ENCODE results near the gene RIMKLA. TPM values are rescaled to one million over a fixed set of nuclear protein-coding genes. Genes with fewer than 3 reads are reported as not detected.

Gene RIMKLA
- total and polyA plus RNA-seq, 2 donors (not counting 3 experiments of a cell fraction or from before 2014, with no cell fraction given), result 0.01 TPM; not detected in 1

DNA sequence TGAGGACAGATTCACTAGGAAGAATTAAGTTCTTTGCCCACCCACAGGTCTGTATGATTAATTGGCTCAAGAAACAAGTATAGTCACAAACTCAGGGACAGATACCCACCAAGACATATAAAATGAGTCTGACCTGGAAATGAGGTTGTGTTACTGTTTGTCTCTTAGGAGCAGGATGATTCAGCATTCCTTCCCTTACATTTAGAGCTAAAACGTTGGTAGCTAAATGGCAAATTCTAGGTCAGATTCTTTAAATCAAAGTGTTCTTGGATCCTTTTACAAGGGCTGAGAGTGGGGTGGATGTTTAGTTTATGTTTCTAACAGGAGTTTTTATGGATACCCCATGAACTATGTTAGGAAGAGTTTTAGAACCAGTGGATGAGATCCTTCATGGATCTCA lies 4.7 kb downstream of the RIMKLA start:
- TF ChIP-seq FOS (IDR thresholded peaks at IDR 0.05; ENCODE audit: borderline replicate concordance, insufficient read depth, low read length), result no peak
- TF ChIP-seq GATA2 (IDR thresholded peaks at IDR 0.05; ENCODE audit: insufficient read depth, insufficient read length, low read depth, low read length), result no peak
- no peak for TF ChIP-seq EZH2 (IDR thresholded peaks at IDR 0.05; ENCODE audit: borderline replicate concordance, low read depth, low read length, severe bottlenecking)
- TF ChIP-seq POLR2A (IDR thresholded peaks at IDR 0.05; ENCODE audit: low read depth, low read length), result no peak
- TF ChIP-seq MAX (IDR thresholded peaks at IDR 0.05; ENCODE audit: insufficient read depth, insufficient read length), result no peak
- TF ChIP-seq POLR2AphosphoS5 (IDR thresholded peaks at IDR 0.05; ENCODE audit: insufficient read depth, low read depth, low read length), result no peak
- no peak for TF ChIP-seq MYC (IDR thresholded peaks at IDR 0.05; ENCODE audit: low read depth, low read length)
- TF ChIP-seq JUN (IDR thresholded peaks at IDR 0.05; ENCODE audit: borderline replicate concordance, insufficient read depth, insufficient read length, low read depth), result no peak
- TF ChIP-seq, protein P1, sequence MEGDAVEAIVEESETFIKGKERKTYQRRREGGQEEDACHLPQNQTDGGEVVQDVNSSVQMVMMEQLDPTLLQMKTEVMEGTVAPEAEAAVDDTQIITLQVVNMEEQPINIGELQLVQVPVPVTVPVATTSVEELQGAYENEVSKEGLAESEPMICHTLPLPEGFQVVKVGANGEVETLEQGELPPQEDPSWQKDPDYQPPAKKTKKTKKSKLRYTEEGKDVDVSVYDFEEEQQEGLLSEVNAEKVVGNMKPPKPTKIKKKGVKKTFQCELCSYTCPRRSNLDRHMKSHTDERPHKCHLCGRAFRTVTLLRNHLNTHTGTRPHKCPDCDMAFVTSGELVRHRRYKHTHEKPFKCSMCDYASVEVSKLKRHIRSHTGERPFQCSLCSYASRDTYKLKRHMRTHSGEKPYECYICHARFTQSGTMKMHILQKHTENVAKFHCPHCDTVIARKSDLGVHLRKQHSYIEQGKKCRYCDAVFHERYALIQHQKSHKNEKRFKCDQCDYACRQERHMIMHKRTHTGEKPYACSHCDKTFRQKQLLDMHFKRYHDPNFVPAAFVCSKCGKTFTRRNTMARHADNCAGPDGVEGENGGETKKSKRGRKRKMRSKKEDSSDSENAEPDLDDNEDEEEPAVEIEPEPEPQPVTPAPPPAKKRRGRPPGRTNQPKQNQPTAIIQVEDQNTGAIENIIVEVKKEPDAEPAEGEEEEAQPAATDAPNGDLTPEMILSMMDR (IDR thresholded peaks at IDR 0.05; ENCODE audit: extremely low read depth in 1 of 2, insufficient read depth in 1 of 2, low read depth in 1 of 2, low read length in 2 of 2), result no peak
- CTCF ChIA-PET, result interaction anchor here (1.2 kb wide), 1 partner anchor 19 kb away, joined by 4 read pairs; no protein-coding TSS in a partner anchor
- Histone ChIP-seq H3K27ac (ENCODE audit: insufficient read depth, low read depth, low read length) (no peak overlapping the region), H3K79me2 (ENCODE audit: control insufficient read depth, insufficient read depth, low read length) (no peaks in the 10 kb centered on the region), H3K9me1 (replicated peaks; ENCODE audit: control insufficient read depth, extremely low read depth, insufficient read depth, low read length) (no peaks in the 10 kb centered on the region), H3K36me3 (ENCODE audit: control insufficient read depth in 2 of 2, extremely low read depth in 1 of 2, insufficient read depth in 2 of 2, low read length in 2 of 2) (no peaks in the 10 kb centered on the region), H2AFZ (ENCODE audit: low read depth, low read length) (no peak overlapping the region), H4K20me1 (replicated peaks; ENCODE audit: control insufficient read depth, extremely low read depth, insufficient read depth, low read length) (no peaks in the 10 kb centered on the region), H3K4me2 (ENCODE audit: insufficient read depth, low read length) (no peak overlapping the region), H3K9ac (replicated peaks; ENCODE audit: extremely low read depth, insufficient read depth, low read length) (no peak overlapping the region), H3K9me3 (replicated peaks; ENCODE audit: control insufficient read depth, insufficient read depth, low read length) (no peaks in the 10 kb centered on the region), H3K4me1 (ENCODE audit: control insufficient read depth, extremely low read depth, insufficient read depth, low read length) (peaks cover 2% of the 10 kb centered on the region), H3K4me3 (replicated peaks in 1 of 3; ENCODE audit: insufficient read depth in 1 of 3, low read depth in 1 of 3, low read length in 3 of 3) (no peak overlapping the region), H3K27me3 (ENCODE audit: control insufficient read depth in 2 of 2, insufficient read depth in 2 of 2, low read length in 2 of 2) (peaks cover 15 to 27% of the 10 kb centered on the region in 2 experiments)
- dilution Hi-C loops (cut with MboI; ENCODE audit: extremely low pct_ligation_motif_present, low sequenced_read_pairs) (no loop called here), intact Hi-C loops (cut with micrococcal nuclease) (no loop called here)
- BruUV-seq (replicated peaks), result no TSS peak
- FAIRE-seq, result no peak
- POLR2A ChIA-PET, result no interaction called here
- DNase-seq (ENCODE audit: low read depth, low spot score), result no peak
